HFFc6 (cell line): ENCODE data around the gene SPATS2L. TPM values are rescaled to one million over a fixed set of nuclear protein-coding genes. Genes with fewer than 3 reads are reported as not detected.
A peak's percentile ranks its signal among the peaks of the same experiment; 100 is the strongest.

ENCODE experiments used
- DNase-seq: peaks from one replicate; pipeline ENCODE4 v3.0.0-alpha.2; 2018
- H3K27ac Mint-ChIP-seq: 2 replicates; pipeline ENCODE4 v1.8.0; 2020; ENCODE audit warnings: mild to moderate bottlenecking, mixed read lengths
- H3K27me3 Mint-ChIP-seq: 2 replicates; pipeline ENCODE4 v1.8.0; 2021; ENCODE audit warnings: mild to moderate bottlenecking, moderate library complexity, mixed read lengths; ENCODE audit not compliant: insufficient read depth
- H3K36me3 Mint-ChIP-seq: 2 replicates; pipeline ENCODE4 v1.8.0; 2021; ENCODE audit warnings: low read depth, mixed read lengths
- H3K4me1 Mint-ChIP-seq: 2 replicates; pipeline ENCODE4 v1.8.0; 2020; ENCODE audit warnings: low read depth, mixed read lengths
- H3K4me3 Mint-ChIP-seq: 2 replicates; pipeline ENCODE4 v1.8.0; 2020; ENCODE audit warnings: mild to moderate bottlenecking, moderate library complexity, mixed read lengths
- H3K9me3 Mint-ChIP-seq: 2 replicates; pipeline ENCODE4 v1.8.0; 2020; ENCODE audit warnings: mild to moderate bottlenecking, mixed read lengths
- CTCF ChIP-seq: fragments of 200-600 bp; sonication (generic); IDR thresholded peaks from 2 replicates; pipeline ENCODE4 v1.5.0; 2021; ENCODE audit warnings: antibody characterized with exemption, mild to moderate bottlenecking
- total RNA-seq, 6 experiments: library from RNA; stranded (reverse); fragmentation: NEBNext Ultra II Directional; extraction: Animal tissue kit (Norgen Biotek cat#: 25700); gene quantifications; 2 replicates in 1 of 6; 3 replicates in 5 of 6; pipeline ENCODE4 v1.2.3, GENCODE V29; 2021

SPATS2L gene
- total RNA-seq, 6 experiments from 2014 or later, result 146 to 205 (median 198) TPM

- no peak for DNase-seq
- peaks cover 36% of the 10 kb centered on the region for H3K4me1 Mint-ChIP-seq
- H3K27ac Mint-ChIP-seq, result no peak overlapping the region
- peaks cover 40% of the 10 kb centered on the region for H3K36me3 Mint-ChIP-seq
- no peak overlapping the region for H3K4me3 Mint-ChIP-seq
- no peak for TF ChIP-seq CTCF
- H3K9me3 Mint-ChIP-seq, result no peaks in the 10 kb centered on the region
- no peaks in the 10 kb centered on the region; the same call in 1 of the 2 replicates for H3K27me3 Mint-ChIP-seq
Measured at GRCh38 chr2:200475795-200476194, 169.3 kb downstream of the SPATS2L start.

GRCh38 chr2:200476836-200477235 lies 170.3 kb downstream of the SPATS2L start:
- no peak for DNase-seq
- H3K27me3 Mint-ChIP-seq, result no peaks in the 10 kb centered on the region
- TF ChIP-seq CTCF, result no peak
- no peak overlapping the region; the same call in 1 of the 2 replicates for H3K27ac Mint-ChIP-seq
- no peak overlapping the region for H3K4me3 Mint-ChIP-seq
- H3K4me1 Mint-ChIP-seq, result peaks cover 40% of the 10 kb centered on the region
- H3K36me3 Mint-ChIP-seq, result peaks cover 33% of the 10 kb centered on the region
- H3K9me3 Mint-ChIP-seq, result no peaks in the 10 kb centered on the region

GRCh38 chr2:200477667-200478131 lies 171.2 kb downstream of the SPATS2L start:
- no peak for DNase-seq
- Mint-ChIP-seq H3K27ac (no peak overlapping the region), H3K4me1 (peaks cover 40% of the 10 kb centered on the region), H3K4me3 (no peak overlapping the region), H3K27me3 (no peaks in the 10 kb centered on the region), H3K36me3 (peaks cover 33% of the 10 kb centered on the region), H3K9me3 (no peaks in the 10 kb centered on the region)
- no peak for TF ChIP-seq CTCF

- H3K4me1 Mint-ChIP-seq, result peaks cover 47% of the 10 kb centered on the region
Measured at GRCh38 chr2:200479692-200480265, 173.3 kb downstream of the SPATS2L start.

GRCh38 chr2:200482194-200482593 lies 175.7 kb downstream of the SPATS2L start:
- H3K27me3 Mint-ChIP-seq, result no peaks in the 10 kb centered on the region
- peaks cover 23% of the 10 kb centered on the region for H3K36me3 Mint-ChIP-seq
- TF ChIP-seq CTCF, result no peak
- H3K4me1 Mint-ChIP-seq, result peaks cover 61% of the 10 kb centered on the region
- no peak overlapping the region for H3K4me3 Mint-ChIP-seq
- no peaks in the 10 kb centered on the region for H3K9me3 Mint-ChIP-seq
- DNase-seq, result no peak
- H3K27ac Mint-ChIP-seq, result no peak overlapping the region

More at GRCh38 chr2:200479692-200480265, 173.3 kb downstream of the SPATS2L start:
- TF ChIP-seq CTCF, result no peak
- H3K9me3 Mint-ChIP-seq, result no peaks in the 10 kb centered on the region
- H3K27ac Mint-ChIP-seq, result peak overlapping the region; percentile 87
- H3K36me3 Mint-ChIP-seq, result peaks cover 36% of the 10 kb centered on the region
- H3K4me3 Mint-ChIP-seq, result peak overlapping the region; percentile 47
- H3K27me3 Mint-ChIP-seq, result no peaks in the 10 kb centered on the region
- DNase-seq, result peak; percentile 77
